GM21423 (cell line): ENCODE results near the gene GCSAM.

Source experiments
- ATAC-seq: cut with Tn5 transposase; IDR thresholded peaks from one replicate; pipeline ENCODE4 v1.9.1; 2021; ENCODE audit warnings: mild to moderate bottlenecking, moderate library complexity; ENCODE audit not compliant: unreplicated experiment

Gene GCSAM

GRCh38 chr3:112132975-112133448 is at the start of gene GCSAM:
Gene GCSAM (minus strand): TSS chr3:112133248. CDS start chr3:112133120, 128 bp downstream.
- ATAC-seq = peak; percentile 77

- no peak for ATAC-seq
These were observed 42.6 kb upstream of the GCSAM start for GRCh38 chr3:112175646-112176045.

- no peak for ATAC-seq
These were observed 42.0 kb upstream of the GCSAM start for GRCh38 chr3:112175037-112175436.

GRCh38 chr3:112171144-112171543 is 38.1 kb upstream of the GCSAM start:
- no peak for ATAC-seq

GRCh38 chr3:112170046-112170445 is 37.0 kb upstream of the GCSAM start:
- no peak for ATAC-seq

- peak; percentile 70 for ATAC-seq
These were observed 34.7 kb upstream of the GCSAM start for GRCh38 chr3:112167758-112168157.

GRCh38 chr3:112149136-112149535 is 16.1 kb upstream of the GCSAM start:
- ATAC-seq = no peak

- ATAC-seq = no peak
These were observed 10.6 kb upstream of the GCSAM start for GRCh38 chr3:112143689-112144088.

- ATAC-seq = no peak
These were observed 10.2 kb upstream of the GCSAM start for GRCh38 chr3:112143251-112143650.

GRCh38 chr3:112141293-112141692 is 8.2 kb upstream of the GCSAM start:
- no peak for ATAC-seq

GRCh38 chr3:112140584-112140983 is 7.5 kb upstream of the GCSAM start:
- no peak for ATAC-seq

GRCh38 chr3:112138219-112138969 is 5.3 kb upstream of the GCSAM start:
- no peak for ATAC-seq

GRCh38 chr3:112137781-112138180 is 4.7 kb upstream of the GCSAM start:
- ATAC-seq = no peak

GRCh38 chr3:112136959-112137693 is 4.1 kb upstream of the GCSAM start:
- no peak for ATAC-seq

GRCh38 chr3:112136046-112136445 is 3.0 kb upstream of the GCSAM start:
- ATAC-seq = no peak

- no peak for ATAC-seq
These were observed 1.5 kb upstream of the GCSAM start for GRCh38 chr3:112134335-112135124.

- no peak for ATAC-seq
These were observed 732 bp upstream of the GCSAM start for GRCh38 chr3:112133626-112134334.

- ATAC-seq = peak; percentile 0
These were observed 494 bp downstream of the GCSAM start for GRCh38 chr3:112132554-112132953.

- no peak for ATAC-seq
These were observed 960 bp downstream of the GCSAM start for GRCh38 chr3:112132088-112132487.

- ATAC-seq = no peak
These were observed 1.9 kb downstream of the GCSAM start for GRCh38 chr3:112131111-112131510.

GRCh38 chr3:112130638-112130993 is 2.4 kb downstream of the GCSAM start:
- no peak for ATAC-seq
